ENCODE results near the gene MMP15.

The MMP15 gene

DNA sequence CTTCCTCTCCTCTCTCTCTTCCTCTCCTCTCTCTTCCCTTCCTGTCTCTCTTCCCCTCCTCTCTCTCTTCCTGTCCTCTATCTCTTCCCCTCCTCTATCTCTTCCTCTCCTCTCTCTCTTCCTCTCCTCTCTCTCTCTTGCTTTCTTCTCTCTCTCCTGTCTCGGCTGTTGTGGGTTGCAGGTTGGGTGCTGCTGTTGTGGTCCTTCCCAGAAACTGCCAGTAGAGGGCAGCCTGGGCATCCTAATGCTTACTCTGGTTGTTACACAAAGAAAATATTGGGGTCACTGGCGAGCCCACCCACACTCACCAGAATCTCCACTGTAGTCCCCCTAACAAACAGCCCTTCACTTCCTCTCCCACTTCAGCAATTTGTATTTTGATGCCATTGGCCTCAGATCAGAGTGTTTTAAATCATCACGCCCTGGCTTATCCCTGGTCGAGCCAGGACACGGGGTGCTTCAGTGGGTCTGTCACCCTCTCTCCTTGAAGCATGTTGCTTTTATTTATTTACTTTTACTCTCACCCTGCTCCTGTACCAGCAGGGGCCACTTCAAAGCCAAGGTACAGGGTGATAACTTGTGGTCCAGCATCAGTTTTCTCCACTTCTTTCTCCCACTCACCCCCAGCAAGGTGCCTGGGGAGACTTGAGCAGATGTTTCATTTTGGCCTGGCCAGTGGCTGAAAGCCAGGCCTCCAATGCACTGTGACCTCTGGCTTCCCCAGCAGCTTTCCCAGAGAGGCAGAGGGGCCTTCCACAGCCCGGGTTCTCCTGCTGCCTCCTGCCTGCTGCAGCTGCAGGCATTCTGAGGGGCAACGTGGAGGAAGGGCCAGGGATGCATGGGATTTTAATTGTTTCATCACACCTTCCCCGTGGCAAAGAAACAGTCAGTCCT lies 4.7 kb upstream of the MMP15 start:
- DNase-seq: peak; percentile 72 to 73

DNA sequence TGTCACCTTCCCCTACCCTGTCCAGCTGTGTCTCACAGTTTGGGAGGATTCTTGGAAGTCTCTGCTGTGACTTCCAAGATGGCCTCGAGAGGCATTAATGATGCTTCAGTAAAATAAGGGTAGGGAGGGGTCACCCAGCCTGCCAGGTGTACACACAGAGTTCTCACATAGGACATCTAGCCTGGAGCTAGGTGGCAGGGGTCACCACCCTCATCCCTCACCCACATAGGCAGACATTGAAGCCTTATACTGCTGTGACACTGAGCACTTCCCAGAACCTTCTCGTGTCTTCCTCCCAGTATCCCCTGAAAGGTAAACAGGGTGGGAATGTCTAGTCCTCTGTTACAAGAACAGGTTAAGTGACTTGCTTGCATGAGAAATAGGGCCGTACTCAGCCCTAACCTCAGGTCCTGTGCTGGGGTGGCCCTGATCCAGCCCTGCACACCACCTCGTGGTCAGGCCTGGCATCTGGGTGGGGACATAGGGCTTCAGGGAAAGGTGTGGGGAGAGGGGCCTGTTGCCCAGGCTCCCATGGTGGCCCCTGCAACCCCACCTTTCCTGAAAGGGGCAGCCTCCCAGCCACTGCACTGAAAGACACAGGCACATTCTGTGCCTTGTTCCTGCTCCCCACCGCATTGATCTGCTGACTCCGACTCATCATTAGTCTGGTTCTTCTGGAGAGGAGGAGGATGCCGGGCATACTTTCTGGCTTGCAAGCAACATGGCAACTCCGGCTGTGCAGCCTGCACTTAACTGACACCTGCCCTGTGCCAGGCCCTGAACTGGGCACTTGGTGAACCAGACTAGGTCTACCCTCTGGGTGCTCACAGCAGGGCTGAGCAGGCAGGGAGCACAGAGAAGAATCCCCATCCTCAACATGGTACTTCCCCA lies 3.6 kb upstream of the MMP15 start:
- DNase-seq: no peak

DNA sequence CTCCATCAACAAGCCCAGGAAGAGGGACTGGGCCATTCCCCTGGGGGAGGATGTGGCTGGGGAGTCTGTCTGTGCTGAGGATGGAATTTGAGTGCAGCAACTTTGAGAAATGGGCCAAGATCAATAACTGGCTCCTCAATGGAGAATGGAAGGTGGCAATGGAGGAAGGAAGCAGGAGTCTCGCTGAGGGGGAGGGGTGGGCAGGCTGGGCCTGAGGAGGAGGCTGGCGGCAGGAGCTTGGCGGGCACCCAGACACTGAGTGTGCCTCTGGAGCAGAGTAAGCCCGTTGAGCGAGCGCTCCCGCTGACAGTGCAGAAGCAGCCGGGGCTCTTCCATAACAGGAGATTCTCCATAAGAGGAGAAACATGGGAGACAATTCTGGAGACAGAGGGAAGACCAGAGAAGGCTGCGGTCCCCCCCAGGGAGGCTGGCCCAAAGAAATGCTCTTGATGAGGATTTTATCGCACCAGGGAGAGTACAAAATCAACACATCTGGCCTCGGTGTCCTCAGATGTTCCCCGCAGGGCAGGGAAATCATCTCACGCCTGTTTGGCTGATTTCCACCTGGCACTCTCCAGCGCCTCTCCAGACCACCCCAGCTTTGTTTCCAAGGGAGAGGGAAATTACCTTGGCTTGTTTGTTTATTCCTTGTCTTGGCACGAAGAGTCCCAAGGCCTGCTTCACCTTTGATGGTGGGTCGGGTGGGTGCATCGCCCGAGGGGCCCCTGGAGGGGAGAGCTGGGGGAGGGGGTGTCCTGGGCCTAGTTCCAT lies 2.8 kb upstream of the MMP15 start:
- no peak for DNase-seq

DNA sequence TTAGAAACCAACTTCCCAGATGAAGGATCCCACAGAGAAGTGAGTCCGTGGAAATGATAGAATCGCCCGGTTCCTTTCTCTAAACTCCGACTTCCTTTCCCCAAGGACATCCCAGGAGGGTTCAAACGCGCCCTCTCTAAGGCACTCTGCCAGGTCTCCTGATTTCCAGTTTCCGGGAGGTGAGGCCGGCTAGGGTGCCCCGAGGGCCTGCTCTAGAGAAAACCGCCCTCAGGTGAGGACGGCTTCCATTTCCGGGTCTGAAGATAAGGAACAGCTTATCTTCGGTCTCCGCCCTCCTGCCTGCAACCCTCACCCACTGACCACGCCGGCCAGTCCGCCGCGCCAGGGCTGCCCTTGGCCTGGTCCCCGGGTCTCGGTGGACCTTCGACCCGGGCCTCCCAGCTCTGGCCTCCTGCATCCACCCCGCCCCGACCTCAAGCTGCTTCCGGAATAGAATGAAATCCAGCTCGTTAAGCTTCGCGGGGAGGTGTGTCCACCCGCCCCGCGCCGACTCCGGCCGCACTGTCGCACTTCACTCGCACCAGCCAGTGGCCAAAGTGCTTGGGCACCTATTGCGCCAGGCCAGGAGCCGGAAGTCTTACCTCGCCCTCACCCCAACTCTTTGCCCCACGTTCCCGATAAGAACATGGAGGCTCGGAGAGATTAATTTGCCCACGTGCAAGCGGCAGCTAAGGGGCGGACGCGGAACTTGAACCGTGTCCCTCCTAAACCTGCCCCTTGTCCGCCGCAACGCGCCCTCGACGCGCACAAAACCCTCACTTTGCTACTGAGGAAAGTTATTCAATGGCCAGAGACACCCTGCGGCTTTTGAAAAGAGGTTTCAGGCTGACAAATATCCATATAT lies 836 bp upstream of the MMP15 start:
- peak; percentile 14 to 24 for DNase-seq

DNA sequence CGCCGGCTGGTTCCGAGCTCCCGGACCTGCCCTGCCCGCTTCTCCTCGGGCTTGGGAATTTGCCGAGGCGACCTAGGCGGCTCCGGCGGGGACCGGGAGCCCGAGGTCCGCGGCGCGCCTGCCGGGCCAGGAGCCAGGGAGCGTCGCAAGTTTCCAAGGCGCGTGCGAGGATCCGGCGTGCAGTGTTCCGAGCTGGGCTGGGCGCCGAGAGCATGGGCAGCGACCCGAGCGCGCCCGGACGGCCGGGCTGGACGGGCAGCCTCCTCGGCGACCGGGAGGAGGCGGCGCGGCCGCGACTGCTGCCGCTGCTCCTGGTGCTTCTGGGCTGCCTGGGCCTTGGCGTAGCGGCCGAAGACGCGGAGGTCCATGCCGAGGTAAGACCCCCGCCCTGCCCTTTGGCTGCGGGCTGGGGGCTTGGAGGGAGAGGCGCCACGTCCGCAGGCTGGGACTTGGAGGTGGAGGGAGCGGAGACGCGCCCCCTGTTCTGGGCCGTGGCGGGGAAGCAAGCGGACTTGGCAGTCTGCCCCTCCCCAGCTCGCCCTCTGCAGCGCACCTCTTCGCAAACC lies 668 bp downstream of the MMP15 start:
- peak in 1 of 2 donors; percentile 32 for DNase-seq

DNA sequence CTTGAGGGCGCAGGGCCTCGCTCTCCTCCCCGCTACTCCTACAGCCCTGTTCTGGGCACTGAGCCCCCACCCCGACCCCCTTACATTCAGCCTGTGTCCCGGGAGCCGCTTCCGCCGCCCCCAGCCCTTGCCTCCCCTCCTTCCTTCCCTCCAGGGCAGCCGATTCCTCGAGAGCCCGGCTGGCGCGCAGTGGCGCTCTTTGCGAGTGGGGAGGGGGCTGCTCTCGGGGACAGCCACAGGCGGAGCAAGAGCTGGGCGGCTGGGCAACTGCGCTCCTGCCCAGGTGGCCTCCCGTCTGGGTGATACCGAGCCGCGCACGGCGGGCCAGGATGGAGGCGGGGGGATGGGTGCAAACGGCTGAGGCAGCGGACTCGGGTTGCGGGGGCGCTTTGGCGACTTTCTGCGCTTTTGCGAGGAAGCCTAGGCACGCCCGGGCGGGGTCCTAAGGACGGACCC lies 1.2 kb downstream of the MMP15 start:
- no peak for DNase-seq

DNA sequence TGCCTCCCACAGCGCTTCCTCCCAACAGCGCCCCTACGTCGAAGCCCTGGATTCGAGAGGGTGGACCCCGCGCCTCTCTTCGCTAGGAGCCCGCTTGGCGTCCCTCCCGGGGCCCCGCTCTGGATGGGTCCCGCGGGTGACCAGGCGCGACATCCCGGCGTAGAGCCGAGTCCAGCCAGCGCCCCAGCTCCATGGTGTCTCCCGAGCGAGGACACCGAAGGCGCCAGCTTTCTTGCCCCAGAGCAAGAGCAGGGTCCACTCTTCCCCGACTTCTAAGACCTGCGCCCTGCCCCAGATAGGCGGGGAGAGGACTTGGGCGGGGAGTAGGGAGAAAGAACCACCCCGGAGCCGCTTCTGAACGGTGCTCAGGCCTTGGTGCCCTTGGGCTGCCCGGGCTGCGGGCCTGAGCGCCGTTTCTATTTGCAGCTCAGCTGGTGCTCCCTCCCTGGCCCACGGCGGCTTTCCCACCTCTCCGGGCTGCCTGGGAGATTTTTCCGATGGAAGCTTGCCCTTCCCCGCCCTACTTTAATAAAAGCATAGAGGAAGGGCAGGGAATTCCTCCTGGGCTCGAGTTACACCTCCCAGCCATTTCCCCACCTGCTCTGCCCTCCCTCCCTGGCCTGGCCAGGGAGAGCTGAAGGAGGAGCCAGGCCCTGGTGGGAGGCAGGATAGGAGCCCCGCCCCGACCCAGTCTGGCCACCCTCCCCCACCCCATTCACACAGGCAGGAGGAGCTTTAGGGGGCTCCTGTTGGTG lies 1.8 kb downstream of the MMP15 start:
- no peak for DNase-seq

DNA sequence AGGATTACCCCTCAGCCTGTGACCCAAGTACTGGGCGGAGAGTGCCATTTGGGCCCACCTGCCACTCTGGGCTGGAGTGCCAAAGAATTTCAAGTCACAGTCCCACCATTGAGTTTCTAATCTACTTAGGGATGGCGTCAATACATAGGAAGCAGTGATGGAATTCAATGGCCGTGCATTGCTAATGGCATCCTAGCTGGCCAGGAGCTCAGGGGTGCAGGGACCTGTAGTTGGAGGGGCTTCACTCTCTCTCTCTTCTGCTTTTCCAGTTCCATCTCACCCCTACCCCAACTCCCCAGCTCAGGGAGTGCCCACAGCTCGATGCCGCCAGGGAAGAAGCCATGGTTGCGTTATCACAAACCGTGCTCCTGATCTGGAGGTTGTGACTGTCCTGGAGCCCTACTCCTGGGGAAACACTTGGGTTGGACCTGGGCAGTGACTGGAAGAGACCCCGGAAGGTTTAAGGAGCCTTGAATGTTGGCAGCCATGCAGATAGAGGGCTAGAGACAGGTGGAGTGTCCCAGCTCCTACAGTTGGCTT lies 2.4 kb downstream of the MMP15 start:
- no peak for DNase-seq

DNA sequence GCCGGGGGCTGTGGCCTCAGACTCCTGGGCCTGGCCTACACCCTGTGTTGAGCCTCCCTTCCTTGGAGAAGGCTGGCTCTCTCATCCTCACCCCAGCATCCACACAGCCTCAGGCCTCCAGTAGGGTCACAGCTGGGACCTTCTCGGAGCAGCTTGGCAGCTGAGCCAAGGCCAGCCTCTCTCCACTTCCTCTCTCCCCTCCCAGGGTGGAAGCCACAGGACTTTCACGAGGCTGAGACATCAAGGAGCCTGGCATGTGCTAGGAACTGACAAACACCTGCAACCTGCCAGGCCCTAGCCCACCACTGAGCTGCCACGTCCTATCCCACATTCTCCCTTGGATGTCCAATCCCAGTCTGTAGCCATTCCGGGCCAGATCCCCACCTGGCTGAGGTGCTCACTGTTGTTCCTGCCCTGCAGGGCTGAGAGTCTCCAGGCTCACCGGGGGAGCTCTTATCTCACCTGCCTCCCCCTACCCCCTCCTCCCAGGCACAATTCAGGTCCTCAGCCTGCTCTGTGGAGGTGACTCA lies 3.1 kb downstream of the MMP15 start:
- DNase-seq: no peak

DNA sequence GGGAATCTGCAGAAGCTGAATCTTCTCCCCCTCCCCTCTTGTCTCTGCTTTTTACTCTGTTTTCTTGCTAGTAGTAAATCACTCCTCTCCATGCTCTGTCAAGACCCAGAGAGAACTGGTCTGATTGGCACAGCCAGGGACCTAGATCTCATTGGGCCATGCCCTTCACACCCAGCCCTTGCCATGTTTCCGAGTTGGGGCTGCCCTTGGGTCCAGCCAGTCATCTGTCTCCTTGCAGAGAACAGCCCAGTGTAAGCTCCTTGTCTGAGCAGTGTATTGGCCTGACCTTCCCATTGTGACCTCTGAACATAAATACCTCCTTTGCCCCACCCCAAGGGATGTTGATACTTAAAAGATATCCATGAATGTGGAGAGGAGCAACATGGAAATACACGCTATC lies 3.9 kb downstream of the MMP15 start:
- DNase-seq: no peak

DNA sequence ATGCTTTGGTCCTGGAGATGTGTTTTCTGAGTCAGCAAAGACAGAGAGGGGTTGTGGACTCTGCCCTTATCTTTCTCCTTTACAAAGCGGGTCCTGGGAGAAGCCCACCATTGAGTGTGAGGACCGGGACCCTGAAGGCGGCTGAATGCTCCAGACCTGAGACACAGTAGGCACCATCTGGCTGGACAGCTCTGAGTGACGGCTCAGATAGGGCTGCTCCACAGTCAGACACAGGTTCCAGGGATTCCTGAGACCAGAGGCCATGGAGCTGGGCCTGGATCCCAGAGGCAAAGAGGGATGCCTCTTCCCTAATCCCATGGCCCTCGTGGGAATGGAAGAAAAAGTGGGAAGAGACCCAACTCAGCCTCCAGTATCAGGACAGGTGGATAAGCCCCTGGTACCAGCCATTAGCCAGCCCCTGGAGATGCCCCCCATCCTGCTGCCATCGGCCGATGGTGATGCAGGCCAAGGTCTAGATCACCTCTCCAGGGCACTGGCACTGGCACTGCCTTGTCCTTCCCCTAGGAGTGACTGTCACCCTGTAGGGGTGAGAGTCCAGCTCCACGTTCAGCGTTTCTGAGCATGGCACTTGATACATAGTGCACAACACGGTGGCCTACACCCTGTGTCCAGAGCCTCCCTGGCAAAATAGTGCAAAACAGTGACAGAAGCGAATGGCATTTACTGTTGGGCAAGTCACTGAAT lies 4.7 kb downstream of the MMP15 start:
- no peak for DNase-seq

DNA sequence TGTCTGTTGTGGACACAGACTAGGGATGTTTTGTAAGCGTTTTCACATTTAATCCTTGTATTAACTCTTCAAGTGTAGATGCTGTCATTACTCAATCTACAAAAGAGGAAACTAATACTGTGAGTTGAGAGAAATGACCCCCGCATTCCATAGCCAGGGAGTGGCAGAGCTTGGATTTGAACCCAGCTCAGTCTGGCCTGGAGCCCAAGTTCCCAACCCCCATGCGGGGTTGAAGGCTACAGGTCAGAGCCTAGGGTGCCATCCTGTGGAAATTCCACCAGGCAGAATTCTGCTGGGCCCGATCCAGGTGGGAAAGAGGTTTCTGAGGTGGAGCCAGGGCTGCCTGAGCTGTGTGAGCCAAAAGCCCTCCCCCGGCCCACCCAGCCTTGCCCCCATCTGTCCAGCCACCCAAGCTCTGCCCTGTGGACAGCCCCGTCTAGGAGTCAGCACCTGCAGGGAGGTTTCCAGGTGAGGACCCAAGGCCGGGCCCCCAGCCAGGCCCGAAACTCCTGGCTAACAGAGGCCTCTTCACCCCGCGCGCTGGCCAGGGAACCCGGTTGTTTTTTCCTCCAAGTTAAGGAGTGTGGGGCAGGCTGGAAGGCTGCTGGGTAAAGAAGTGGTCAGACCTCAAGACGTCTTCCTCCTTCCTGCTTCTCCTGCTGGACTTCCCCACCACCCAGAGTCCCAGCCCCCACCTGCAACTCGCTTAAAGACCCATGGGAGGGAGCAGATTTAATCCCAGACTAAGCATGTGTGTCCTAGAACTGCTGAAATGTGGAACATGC lies 5.7 kb downstream of the MMP15 start:
- no peak for DNase-seq

DNA sequence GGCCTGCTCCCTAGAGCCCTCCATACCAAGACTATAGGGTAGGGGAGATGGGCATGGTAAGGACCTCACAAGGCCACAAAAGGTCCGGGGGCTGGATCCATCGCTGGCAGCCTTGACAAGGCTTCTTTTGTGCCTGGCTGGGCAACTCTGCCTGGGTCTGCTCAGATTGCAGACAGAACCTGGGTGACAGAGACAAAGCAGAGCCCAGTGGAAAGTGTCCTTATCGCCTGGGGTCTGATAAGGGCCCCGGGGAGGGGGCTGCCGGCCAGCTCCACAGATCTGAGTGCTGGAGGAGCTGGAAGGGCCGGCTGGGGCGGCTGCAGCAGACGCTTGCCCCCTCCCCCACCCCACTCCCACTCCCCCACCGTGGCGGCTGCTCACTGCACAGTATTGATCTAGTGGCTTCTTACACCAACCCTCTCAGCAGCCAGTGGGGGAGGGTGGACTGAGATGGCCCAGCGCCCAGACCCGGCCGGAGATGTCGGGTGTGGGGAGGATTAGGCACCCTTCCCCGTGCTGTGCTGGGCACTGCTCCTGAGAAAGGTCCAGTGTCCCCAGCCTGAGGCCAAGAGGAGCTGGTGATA lies 7.2 kb downstream of the MMP15 start:
- DNase-seq: no peak

DNA sequence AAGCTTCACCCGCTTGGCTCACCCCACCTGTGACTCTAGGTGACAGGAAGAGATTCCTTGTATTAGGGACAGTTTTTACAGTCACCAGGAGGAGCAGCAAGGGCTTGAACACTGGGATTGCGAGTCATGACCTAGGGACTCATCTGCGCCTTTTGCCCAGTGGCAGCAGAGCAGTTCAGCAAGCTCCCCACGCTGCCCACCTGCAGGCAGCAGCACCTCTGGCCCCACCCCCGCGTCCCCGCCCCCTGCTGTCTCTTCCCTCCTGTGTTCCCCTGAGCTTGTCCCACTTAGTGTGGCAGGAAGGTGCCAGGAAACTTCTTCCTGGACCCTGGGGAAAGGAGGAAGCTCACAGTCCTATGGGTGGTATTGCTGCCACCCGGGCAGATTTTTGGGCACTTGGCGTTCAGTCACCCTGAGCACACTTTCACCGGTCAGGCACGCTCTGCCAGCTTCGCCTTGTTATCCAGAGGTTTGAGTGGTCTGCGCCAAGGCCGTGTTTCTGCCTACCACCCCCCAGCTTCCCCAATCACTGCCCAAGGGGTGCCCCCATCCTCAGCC lies 8.7 kb downstream of the MMP15 start:
- DNase-seq: no peak

DNA sequence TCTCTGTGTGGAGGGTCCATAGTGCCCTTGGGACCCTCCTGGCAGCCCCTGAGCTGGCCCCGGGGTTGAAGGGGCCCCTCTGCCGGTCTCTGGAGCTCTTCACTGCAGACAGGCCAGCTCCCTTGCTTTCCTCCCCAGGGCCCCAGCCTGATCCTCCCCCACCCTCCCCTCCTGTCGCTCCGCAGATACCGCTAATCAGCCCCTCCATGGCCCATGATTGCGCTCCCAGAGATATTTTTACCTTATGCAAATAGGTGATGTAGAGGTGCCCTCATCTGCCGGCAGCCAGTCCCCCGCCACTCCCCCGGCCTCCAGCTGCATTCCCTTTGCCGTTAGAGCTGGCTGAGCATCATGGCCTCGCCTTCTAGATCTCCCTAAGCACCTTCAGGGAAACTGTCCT lies 9.2 kb downstream of the MMP15 start:
- no peak for DNase-seq

DNA sequence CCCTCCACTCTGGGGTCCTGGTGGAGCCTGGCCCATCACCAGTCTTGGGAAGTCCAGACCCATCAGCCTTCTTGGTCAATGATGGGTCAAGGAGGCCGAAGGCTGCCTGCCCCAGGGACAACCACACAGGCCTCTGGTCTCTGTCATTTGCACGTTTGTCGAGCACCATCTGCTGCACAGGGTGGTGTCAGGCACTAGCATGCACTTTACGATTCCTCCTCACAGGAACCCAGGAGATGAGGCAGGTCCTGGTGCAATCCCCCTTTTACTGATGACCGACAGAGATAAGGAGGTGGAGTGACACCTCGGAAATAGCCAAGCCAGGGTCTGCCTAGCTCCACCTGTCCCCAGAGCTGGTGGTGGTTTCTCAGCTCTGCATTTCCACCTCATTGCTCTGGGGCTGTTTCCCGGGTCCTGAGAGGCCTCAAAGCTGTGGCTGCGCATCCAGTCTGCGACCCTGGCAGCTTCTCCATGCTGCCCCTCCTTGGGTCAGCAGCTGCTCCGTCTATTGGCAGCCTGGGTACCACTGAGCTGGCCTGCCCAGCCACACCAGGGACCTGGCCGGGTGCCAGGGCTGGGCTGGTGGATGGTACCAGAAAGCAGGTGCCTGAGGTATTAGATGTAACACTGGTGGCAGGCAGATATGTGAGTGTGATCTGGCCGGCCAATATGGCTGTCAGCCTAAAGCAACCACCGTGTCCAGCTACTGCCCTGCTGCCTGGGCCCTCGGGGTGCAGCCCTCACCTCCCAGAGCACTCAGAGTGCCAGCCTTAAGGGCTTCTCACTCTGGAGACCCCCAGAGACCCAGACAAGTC lies 10.0 kb downstream of the MMP15 start:
- no peak for DNase-seq

DNA sequence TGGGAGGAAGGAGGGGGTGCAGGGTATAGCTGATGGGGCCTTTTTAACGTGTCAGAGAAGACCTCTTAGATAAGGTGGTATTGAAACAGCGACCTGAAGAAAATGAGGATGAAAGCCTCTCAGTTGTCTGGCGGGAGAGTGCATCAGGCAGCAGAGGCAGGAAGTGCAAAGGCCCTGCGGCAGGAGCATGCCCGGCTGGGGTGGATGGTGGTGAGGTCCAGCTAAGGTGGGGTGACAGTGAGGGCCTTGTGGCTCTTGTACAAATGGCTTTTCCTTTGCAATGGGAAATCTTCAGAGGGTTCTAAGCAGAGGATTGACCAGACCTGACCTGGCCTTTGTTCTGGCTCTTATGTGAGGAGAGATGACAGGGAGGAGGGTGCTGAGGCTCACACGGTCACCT lies 11.4 kb downstream of the MMP15 start:
- no peak for DNase-seq
